LNCaP clone FGC (cell line): ENCODE data around the gene KIDINS220.

Experiments
- DNase-seq: peaks from one replicate; pipeline ENCODE4 v3.0.0-alpha.2; 2011; ENCODE audit warnings: low read depth
- H3K4me3 ChIP-seq: 2 replicates; pipeline ENCODE4 v1.5.1; 2011; ENCODE audit warnings: mild to moderate bottlenecking, low read depth, low read length, control low read depth
- CTCF ChIP-seq: IDR thresholded peaks from 2 replicates; pipeline ENCODE4 v1.5.1; 2012; ENCODE audit warnings: mild to moderate bottlenecking; ENCODE audit not compliant: control insufficient read depth, insufficient read depth; ENCODE audit errors: extremely low read depth

The KIDINS220 gene

GRCh38 chr2:8693157-8693821 is 144.1 kb downstream of the KIDINS220 start:
- no peak for DNase-seq
- peak; percentile 74 for TF ChIP-seq CTCF
- no peak overlapping the region for H3K4me3 ChIP-seq

GRCh38 chr2:8692783-8693156 is 144.6 kb downstream of the KIDINS220 start:
- no peak for DNase-seq
- TF ChIP-seq CTCF, result no peak
- no peak overlapping the region for H3K4me3 ChIP-seq

- H3K4me3 ChIP-seq, result no peak overlapping the region
- no peak for TF ChIP-seq CTCF
- DNase-seq, result no peak
Measured at GRCh38 chr2:8691859-8692437, 145.5 kb downstream of the KIDINS220 start.

- H3K4me3 ChIP-seq, result peak overlapping the region; percentile 48
- no peak for DNase-seq
- peak; percentile 81 for TF ChIP-seq CTCF
Measured at GRCh38 chr2:8685697-8686358, 151.6 kb downstream of the KIDINS220 start.

- peak overlapping the region; percentile 48 for H3K4me3 ChIP-seq
- TF ChIP-seq CTCF, result no peak
- DNase-seq, result no peak
Measured at GRCh38 chr2:8684878-8685696, 152.3 kb downstream of the KIDINS220 start.

GRCh38 chr2:8684540-8684877 is 152.9 kb downstream of the KIDINS220 start:
- TF ChIP-seq CTCF, result no peak
- DNase-seq, result no peak
- no peak overlapping the region for H3K4me3 ChIP-seq
